Stimulated activated CD4-positive, alpha-beta T cell treated with anti-CD3 and anti-CD28 coated beads, Interleukin-4, amount 100 ng/mL, for 4 hours (primary cell): ENCODE data around the gene SLC24A5.

Experiments used
- DNase-seq, 2 experiments: peaks; one replicate each; pipeline ENCODE4 v3.0.0-alpha.2; 2020

Gene SLC24A5

DNA sequence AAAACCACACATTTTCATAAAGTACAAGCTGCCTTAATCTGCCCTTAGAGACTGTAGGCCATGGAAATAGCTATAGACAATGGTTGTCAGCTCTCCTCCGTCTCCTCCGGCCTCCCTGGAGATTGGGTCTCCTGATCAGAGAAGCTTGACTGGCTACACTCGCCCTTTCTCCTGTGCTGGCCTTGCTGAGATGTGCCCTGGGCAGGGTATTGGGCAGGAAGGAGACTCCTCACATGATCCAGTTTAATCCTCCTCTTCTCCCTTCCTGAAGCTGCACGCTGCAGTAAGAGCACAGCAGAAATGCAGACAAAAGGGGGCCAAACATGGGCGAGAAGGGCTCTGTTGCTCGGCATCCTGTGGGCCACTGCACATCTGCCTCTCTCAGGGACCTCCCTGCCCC is at the start of gene SLC24A5:
TSS of gene SLC24A5 (plus strand) at position 246 of the 400 bp plus-strand sequence. CDS start at position 301, 55 bp downstream.
- no peak for DNase-seq

DNA sequence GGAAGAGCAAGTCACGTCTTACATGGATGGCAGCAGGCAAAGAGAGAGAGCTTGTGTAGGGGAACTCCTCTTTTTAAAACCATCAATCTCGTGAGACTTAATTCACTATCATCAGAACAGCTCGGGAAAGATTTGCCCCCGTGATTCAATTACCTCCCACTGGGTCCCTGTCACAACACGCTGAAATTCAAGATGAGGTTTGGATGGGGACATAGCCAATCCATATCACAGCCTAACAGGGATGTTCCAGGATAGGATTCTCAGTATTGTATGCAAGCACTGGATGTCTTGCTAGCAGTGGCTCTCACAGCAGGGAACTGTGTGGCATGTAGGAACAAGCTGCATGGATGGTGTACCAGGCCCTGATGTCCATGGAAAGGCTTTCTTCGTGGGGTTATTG is 47.8 kb upstream of the SLC24A5 start:
- DNase-seq = no peak

DNA sequence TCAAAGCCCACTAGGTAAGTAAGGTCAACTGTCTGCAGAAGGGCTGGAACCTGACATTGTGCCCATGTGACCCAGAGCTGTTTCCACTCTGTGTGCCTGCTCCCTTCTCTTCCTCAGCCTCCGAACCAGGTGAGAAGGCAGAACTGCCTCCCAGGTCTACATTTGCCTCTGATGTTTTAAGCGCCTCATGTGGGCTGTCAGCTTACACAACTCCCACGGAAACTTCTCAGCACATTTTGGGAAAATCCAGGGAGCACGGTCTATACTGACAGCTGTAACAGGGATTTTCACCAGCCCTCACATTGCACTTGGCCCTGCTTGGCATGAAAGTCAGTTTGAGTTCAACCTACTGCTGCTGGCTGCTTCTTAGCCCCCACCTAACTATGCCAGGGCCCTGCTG is 46.9 kb upstream of the SLC24A5 start:
- no peak for DNase-seq

DNA sequence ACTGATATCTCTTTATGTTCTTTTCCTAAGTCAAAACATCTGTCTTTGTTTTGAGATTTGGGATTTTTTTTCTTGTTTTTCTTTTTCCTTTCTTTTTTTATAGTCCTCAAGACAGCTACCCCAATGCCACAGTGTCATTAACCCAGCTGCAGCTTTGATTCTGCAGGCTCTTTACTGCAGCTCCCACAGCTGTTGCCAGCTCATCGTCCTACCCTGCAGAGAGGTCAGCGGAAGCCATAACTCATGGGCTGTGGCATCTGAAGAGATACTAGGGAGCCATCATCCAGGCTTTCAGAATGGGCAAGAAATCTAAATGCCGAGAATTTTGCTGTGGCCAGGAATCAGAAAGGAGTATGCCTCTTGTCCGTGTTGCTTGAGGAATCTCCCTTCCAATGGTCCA is 44.3 kb upstream of the SLC24A5 start:
- no peak for DNase-seq

DNA sequence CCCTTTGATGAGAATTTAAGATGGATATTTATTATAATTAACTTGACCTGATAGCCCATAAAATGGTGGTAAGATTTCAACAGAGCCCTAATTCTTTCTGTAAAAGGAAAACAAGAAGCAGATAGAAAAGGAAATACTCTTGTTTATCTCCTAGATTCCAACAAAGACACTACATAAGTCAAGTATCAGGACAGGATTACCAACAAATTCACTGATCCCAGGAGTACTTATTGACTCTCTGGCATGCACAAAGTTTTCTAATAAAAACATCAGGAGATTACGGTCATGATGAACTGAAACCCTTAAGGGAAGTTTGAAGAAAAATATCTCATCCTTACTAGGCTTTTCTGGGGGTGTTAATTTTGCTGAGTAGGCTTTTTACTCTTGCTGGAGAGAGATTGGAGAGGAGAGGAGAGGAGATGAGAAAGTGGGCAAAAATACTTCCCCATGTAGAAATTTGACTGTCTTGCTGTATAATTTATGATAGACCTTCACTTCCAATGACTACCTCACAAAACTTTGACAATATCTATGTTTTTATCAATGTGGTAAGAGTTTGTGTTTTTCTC is 43.1 kb upstream of the SLC24A5 start:
- no peak for DNase-seq

DNA sequence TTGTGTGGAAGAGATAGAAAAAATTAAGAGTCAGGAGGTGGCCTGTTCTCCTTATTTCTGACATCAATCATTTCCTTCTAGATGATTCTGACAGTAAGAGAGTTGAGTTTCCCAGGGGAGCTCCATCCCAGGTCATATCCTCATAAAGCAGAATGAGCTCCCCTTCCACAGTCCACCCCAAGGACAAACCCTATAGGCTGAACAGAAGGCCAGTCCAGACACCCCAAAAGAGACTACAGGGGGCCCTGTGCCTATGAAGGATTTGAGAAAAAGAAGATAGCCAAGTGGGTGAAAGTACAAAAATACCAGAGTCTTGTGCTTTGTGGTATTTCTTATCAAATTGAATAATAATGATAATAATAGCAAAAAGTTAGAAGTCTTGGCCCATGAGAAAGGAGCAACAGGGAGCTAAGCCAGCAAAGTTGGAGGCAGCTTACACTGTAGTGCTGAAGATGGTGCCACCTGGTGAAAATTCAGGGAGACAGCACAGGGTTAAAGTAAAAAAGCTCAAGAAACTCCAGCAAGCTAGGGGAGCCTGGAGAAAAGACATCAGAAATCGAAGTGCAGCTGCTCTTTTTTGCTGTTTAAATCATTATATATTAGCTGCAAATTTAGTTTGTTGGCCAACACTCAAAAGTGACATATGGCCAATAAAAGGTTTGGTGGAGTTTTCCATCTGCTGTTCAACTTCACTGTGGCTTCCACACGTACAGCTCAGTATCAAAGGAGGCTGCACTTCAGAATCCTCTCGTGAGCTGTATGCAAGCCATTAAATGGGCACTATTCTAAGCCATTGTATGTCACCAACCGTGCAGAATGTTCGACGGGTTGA is 35.8 kb upstream of the SLC24A5 start:
- no peak for DNase-seq

DNA sequence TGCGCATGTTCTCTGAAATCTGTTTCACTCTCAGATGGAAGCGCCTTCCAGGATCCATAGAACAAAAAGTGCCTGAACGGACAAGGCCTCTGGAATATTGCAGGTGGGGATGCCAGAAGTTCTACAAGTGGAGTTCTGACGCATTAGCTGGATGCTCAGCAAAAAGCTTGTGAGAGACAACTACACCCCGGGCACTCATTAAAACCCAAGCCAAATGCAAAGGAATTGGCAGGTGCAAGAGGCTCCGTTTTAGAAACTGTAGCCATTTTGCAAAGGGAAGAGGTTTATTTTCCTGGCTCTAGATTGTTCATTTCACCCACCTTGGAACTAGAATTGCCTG is 35.2 kb upstream of the SLC24A5 start:
- DNase-seq = no peak

DNA sequence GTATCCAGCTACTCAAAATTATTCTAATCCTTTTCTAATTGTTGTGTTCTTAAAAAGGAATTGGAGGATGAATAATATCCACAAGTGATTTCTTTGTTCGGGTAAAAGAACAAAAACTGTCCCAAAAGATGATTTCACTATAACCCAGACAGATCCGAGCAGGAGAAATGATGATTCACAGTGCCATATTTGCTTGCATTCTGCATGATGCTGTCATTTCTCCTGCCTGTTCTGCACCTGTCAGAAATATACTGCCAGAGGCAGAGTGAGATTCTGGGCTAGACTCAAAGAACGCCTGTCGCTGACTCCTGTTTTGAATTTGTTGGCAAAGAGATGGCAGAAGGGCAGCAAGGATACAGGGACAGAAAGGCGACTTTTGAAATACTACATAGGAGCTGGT is 34.7 kb upstream of the SLC24A5 start:
- DNase-seq = no peak

DNA sequence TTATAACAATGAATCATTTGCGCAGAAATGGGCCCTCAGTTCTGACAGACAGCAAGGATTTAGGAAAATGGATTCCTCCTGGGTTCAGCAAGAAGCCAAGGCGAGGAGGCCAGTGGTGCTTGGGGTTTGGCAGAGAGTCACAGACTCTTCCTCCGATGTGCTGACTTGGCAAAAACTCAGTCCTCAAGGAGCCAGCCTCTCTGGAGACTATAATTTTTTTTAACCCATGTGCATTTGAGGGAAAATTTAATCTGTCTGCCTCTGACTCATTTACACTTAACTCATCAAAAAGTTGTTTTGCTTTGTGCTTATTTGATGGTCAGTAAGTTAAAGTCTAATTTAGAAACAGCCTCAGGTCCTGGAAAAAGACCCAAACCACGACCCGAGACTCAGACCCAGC is 34.2 kb upstream of the SLC24A5 start:
- DNase-seq = no peak

DNA sequence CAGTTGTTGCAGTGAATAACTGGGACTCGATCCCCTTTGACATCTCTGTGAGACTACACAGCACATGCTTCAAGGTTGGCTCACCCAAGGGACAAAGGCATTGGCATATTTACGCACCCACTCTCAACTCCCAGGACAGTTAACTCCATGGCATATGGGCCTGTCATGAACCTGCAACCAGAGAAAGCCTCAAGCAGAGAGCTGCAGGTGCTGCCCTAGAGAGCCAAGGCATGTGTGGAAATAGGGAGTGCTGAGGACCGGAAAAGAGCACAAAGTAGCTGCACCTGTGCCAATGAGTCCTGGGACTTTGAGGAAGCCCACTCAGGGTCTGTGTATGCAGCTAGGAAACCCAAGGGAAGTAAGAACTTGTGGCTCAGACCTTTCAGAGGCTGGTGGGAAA is 32.9 kb upstream of the SLC24A5 start:
- DNase-seq = no peak

DNA sequence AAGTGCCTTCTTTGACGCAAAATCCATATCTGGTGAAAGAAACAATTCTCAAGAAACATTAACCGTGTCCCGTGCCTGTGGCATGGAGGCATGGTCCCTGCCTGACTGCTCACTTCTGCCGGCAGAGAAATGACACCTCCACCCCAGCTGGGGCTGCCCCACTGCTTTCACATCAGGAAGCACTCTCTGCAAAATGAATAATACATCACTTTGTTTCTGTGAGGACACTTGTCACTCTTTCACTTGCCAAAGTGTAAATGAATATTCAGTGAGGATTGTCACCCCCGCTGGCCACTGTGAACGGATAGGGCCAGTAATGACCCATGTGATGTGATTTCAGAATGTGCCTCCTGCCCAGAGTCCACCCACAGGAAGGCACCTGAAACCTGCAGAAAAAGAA is 31.1 kb upstream of the SLC24A5 start:
- no peak for DNase-seq

DNA sequence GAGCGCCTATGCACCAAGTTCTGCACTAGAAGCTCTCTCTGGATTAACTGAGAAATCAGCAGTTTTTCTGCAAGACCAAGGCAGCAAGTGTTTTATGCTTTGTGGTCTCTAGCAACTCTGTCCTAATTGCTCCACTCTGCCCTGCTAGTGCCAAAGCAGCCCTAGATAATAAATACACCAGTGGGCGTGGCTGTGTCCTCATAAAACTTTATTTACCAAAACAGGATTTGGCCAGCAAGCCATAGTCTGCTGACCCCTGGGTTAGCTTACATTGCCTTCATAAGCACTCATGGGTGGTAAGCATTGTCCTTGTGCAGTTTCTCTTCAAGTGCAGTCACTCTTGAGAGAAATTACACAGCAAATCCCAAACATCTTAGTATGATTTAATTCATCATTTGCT is 30.7 kb upstream of the SLC24A5 start:
- no peak for DNase-seq

DNA sequence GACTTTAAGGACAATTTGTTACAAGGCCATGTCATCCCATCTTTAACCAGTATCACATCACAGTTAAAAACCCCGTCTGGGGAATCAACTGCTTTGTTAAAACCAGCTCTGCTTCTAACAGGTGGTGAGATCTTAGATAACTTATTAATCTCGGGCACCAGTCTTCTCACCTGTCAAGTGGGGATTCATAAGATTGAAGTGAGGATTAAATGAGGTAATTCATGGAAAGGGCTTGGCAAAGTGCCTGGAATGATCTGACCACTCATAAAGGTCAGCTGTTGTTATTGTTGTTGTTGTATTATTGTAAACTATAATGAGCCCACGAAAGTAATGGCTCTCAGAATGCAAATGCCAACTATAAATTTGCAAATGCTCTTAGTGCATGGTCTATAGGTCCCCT is 30.1 kb upstream of the SLC24A5 start:
- DNase-seq = no peak

DNA sequence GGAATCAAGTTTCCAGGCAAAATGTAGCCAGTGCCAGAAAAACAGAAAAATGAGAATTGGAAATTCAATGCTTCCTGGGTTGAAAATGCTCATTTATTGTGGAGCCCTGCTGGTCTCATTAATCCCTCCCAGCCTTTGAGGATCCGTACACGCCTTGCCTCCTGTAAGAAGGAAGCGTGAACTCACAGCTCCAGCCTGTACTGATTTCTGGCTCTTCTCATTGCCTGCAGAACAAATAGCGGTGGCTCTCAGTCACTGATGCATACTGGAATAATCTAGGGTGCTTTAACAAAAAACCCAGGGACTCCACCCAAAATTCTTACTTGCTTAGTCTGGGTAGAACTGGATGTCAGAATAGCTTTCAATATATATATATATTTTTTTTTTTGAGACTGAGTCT is 29.3 kb upstream of the SLC24A5 start:
- DNase-seq = no peak

DNA sequence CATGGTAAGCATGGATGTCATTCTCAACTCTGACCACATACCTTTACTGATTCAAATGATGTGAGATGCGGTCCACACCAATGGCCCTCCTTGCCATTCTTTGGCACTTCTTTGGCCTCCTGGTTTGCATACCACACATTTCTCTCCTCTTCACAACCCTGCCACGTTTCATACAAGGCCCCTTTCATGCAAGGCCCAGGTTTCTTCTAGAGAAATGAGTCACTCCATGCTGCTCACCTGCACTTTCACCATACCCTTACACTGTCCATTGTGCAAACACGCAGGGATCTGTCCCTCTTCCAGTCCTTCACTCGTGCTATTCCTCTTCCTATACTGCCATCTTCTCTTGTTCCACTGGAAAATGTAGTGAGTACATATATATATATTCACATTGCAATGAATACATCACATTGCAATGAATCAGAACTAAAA is 24.4 kb upstream of the SLC24A5 start:
- DNase-seq = no peak

DNA sequence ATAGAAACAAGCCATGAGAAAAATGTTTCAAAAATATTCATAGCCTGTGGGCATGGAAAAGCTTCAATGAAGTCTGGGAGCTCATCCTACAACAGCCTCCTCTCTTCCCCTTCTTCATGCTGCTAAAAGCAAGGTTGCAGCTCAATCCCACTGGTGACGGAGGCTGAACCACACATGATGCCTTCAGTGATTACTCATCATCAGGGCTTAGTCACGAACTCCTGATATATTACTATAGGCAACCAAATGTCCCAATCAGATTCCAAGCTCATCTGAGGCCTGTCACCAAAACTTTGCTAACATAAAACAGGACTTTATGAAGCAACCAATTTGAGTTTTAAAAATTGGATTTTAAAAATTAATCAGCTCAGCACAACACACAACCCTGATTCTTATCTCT is 24.0 kb upstream of the SLC24A5 start:
- no peak for DNase-seq

DNA sequence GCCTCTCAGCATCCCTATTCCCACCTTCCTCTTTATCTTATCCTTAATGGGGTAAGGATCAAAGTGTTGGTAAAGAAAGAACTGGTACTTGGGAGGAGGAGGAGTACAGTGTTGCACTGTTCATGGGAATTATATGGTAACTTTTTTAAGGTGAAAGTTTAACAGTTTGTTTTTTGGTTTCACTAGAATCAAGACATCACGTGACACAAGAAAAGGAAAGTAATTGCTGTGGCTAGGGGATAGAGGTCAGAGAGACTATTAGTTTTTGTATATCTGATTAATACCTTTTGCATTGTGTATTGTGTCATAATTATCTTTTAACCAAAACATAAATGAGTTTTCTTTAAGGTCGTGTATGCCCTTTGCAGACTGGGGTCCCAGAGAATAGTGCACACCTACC is 23.5 kb upstream of the SLC24A5 start:
- no peak for DNase-seq

DNA sequence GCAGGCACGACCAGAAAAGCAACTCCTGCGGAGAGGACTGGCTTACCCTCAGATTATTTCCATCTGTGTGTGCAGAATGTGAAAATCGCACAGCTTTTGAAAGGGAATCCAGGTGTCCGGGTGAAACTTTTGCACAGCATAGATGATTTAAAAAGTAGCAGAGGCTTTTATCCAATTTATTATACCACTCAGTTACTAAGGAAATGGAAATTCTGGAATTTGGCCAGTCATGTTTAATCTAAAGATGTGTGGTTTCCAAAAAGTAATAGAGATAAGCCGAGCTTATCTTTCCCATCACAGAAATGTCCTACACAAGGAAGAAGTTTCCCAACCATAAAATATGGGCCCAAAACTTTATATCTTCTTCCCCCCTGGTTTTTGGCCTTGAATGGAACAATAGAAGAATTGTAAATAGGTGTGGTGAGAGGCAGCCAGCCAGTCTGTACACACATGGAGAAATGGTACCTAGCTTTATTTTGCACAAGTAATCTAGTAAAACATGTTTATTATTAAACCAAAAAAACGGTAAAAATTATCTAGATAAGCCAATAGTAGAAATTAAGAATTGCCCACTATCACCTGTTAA is 19.3 kb upstream of the SLC24A5 start:
- DNase-seq = no peak

DNA sequence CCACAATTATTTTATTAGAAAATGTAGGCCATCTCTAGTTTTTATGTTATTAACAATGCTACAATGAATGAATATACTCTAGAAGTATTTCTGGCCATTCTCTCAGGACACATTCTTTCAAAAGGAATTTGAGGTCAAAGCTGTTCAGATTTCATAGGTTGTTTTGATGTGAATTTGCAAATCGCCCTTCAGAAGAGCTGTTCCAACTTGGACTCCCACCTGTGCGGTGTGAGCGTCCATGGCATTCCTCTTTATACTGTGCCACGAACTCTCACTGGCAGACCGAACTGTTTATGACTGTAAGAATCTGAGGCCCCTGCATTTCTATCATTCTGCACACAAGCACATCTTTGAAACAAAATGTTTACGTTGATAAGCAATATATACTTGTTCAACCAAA is 18.6 kb upstream of the SLC24A5 start:
- no peak for DNase-seq

DNA sequence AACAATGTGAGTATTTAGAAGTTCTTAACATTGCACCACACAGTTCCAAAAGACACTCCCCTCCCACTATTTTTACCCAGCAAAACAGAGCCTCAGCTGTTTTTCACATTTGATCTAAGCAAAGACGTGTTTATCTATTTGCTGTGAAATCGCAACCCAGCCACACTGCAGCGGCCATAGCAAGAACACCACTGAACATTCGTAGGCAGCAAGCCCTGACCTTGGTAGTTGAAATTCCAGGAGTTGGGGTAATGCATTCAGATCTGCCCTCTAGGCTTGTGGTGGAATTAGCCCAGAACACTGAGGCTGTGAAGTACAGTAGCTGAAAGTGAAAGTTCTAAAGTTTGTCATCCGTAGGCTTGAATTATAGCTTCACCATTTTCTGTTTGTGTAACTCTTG is 17.1 kb upstream of the SLC24A5 start:
- DNase-seq = no peak

DNA sequence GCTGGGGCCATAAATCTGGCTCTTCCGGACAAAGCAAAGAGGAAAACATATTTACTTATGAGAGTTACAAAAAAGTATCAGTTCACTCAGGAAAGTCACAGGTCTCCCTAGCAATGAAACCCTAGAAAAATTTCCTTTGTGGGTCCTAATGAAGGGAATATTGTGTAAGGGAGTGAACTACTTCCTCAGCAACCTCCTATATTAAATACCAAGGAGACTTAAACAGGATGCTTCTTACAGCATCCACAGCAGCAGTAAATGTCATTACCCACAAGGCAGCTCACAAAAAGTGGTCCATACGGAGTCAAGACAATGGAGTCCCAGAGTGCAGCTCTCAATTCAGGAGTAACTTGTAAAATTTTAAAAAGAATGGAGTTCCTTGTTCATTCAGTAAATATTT is 14.9 kb upstream of the SLC24A5 start:
- DNase-seq = no peak

DNA sequence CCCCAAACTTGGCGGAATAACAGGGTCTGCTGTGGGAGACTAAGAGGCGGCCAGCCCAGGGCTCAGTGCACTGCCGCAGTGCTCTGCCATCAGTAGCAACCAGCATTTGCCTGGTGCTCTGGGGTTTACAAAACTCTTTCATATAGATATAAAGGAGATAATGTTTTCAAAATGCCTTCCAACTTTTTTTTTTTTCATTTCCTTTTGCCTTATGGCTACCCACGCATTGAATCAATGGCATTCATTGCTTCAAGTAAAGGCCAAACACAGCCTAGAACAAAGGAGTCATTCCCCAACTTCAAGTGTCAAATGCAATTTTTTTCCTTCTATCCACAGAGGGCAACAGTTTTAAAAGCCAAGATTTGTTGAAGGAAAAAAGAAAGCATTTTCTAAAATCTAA is 11.6 kb upstream of the SLC24A5 start:
- no peak for DNase-seq

DNA sequence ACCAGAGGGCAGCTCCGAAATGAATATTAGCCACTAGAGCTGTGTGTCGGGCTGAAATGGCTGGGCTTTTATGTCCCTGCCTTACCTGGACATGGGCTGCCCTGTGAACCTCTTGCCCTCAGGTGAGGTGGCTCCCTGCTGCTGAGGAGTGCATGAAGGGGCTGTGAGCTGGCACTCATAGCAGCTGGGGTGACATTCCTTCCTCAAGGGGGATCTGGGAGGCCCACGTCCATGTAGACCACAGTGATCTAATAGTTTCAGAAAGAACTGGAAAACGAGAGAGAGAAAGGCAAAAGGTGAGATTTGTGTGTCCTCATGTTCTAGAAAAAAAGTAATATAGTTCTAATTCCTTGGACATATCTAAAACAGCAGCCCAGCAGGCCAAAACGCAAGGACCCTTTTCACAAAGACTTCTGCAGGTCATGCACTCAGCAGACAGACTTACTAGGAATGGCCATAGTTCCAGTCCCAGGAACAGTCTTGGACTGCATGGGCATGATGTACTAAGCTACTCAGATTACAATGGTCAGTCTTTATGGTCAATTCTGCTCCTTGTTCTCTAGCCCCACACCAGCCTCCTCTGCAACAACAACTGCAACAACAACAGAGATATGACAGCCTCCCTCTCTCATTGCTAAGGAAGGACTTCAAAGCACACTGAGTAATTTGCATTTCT is 10.8 kb upstream of the SLC24A5 start:
- DNase-seq = no peak

DNA sequence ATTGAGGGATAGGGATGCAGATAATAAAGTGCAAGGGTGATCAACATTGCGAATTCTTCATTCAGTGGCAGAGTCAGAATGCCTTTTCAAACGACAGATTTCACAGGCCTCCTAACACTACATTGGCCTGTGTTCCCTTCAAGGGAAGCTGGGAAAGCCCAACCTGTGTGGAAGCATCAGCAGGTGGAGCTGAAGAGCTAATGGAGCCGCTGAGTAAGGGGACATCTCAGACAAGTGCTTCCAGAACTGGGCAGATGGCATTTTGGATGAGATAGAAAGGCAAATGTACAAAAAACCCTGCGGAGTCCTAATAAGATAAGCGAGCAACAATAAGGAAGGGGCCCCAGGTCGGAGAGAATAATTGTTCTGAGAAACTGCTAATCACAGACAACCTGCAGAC is 8.5 kb upstream of the SLC24A5 start:
- DNase-seq = no peak
